Dendritic cell treated with granulocyte-macrophage colony-stimulating factor and Interleukin-4, amounts not matched to agents 40 ng/mL and 50 ng/mL, for 4 days (primary cell): Measurements from ENCODE around the gene SNX14.
"Not testable (repeated sequence)": the region's sequence is repeated elsewhere in the genome, so short reads cannot be mapped to it uniquely, and the experiment has no call there.

Experiments used
- H3K27ac Mint-ChIP-seq: one replicate; pipeline ENCODE4 v1.8.0; 2022; ENCODE audit warnings: mild to moderate bottlenecking, mixed read lengths
- H3K27me3 Mint-ChIP-seq: one replicate; pipeline ENCODE4 v1.8.0; 2022; ENCODE audit warnings: mild to moderate bottlenecking, mixed read lengths
- H3K36me3 Mint-ChIP-seq: one replicate; pipeline ENCODE4 v1.8.0; 2022; ENCODE audit warnings: low read depth, mixed read lengths
- H3K4me1 Mint-ChIP-seq: one replicate; pipeline ENCODE4 v1.8.0; 2022; ENCODE audit warnings: low read depth, mixed read lengths
- H3K4me3 Mint-ChIP-seq: one replicate; pipeline ENCODE4 v1.8.0; 2022; ENCODE audit warnings: mild to moderate bottlenecking, moderate library complexity, mixed read lengths
- H3K9me3 Mint-ChIP-seq: one replicate; pipeline ENCODE4 v1.8.0; 2022; ENCODE audit warnings: mixed read lengths
- intact Hi-C: fragments of 100-400 bp; cut with micrococcal nuclease; formaldehyde crosslinking; loops from one replicate; pipeline ENCODE4 v1.15.0; 2022

SNX14 gene

GRCh38 chr6:85593438-85594196 is at the start of gene SNX14:
SNX14 (minus strand) TSS chr6:85593858; CDS start chr6:85593718, 140 bp downstream.
- Mint-ChIP-seq H3K9me3 (no peaks in the 10 kb centered on the region), H3K36me3 (peaks cover 42% of the 10 kb centered on the region), H3K4me3 (peak within 1 kb of the TSS; percentile 96), H3K27me3 (no peaks in the 10 kb centered on the region), H3K27ac (peak within 1 kb of the TSS; percentile 99), H3K4me1 (peaks cover 40% of the 10 kb centered on the region)
- intact Hi-C loops: loop anchor here (1.0 kb wide), 2 partner anchors 50 to 85 kb away; no protein-coding TSS in a partner anchor

- peak within 1 kb of the TSS; percentile 99 for H3K4me3 Mint-ChIP-seq
- H3K27me3 Mint-ChIP-seq: no peaks in the 10 kb centered on the region
- peaks cover 51% of the 10 kb centered on the region for H3K4me1 Mint-ChIP-seq
- intact Hi-C loops: loop anchor here (1.0 kb wide), 1 partner anchor 49 kb away; no protein-coding TSS in a partner anchor
- peaks cover 12% of the 10 kb centered on the region for H3K9me3 Mint-ChIP-seq
- peak within 1 kb of the TSS; percentile 100 for H3K27ac Mint-ChIP-seq
- H3K36me3 Mint-ChIP-seq: peaks cover 54% of the 10 kb centered on the region
Observed at GRCh38 chr6:85642774-85643536, 49.3 kb upstream of the SNX14 start, which contains the start of gene SYNCRIP. SYNCRIP (minus strand) TSS chr6:85642886; CDS start chr6:85641439, 1,447 bp downstream.

- Mint-ChIP-seq H3K4me1 (peaks cover 58% of the 10 kb centered on the region), H3K27me3 (no peaks in the 10 kb centered on the region), H3K27ac (peak overlapping the region; percentile 100), H3K4me3 (peak overlapping the region; percentile 99), H3K36me3 (peaks cover 63% of the 10 kb centered on the region), H3K9me3 (peaks cover 12% of the 10 kb centered on the region)
- intact Hi-C loops: no loop called here
Observed at GRCh38 chr6:85641897-85642773, 48.5 kb upstream of the SNX14 start.

GRCh38 chr6:85641522-85641896 is 47.9 kb upstream of the SNX14 start:
- Mint-ChIP-seq H3K36me3 (peaks cover 69% of the 10 kb centered on the region), H3K4me1 (peaks cover 58% of the 10 kb centered on the region), H3K4me3 (peak overlapping the region; percentile 99), H3K27ac (peak overlapping the region; percentile 100), H3K9me3 (peaks cover 12% of the 10 kb centered on the region), H3K27me3 (no peaks in the 10 kb centered on the region)
- intact Hi-C loops: no loop called here

- no peak overlapping the region for H3K27ac Mint-ChIP-seq
- peaks cover 8% of the 10 kb centered on the region for H3K9me3 Mint-ChIP-seq
- H3K27me3 Mint-ChIP-seq: no peaks in the 10 kb centered on the region
- intact Hi-C loops: no loop called here
- H3K4me3 Mint-ChIP-seq: peak overlapping the region; percentile 99
- H3K36me3 Mint-ChIP-seq: peaks cover 76% of the 10 kb centered on the region
- H3K4me1 Mint-ChIP-seq: peaks cover 58% of the 10 kb centered on the region
Observed at GRCh38 chr6:85640821-85641220, 47.2 kb upstream of the SNX14 start.

- Mint-ChIP-seq H3K36me3 (peaks cover 98% of the 10 kb centered on the region), H3K4me3 (no peak overlapping the region), H3K9me3 (no peaks in the 10 kb centered on the region), H3K27me3 (no peaks in the 10 kb centered on the region), H3K27ac (no peak overlapping the region), H3K4me1 (peaks cover 50% of the 10 kb centered on the region)
- intact Hi-C loops: no loop called here
Observed at GRCh38 chr6:85637579-85637978, 43.9 kb upstream of the SNX14 start.

GRCh38 chr6:85632164-85632942 is 38.7 kb upstream of the SNX14 start:
- Mint-ChIP-seq H3K4me1 (peaks cover 17% of the 10 kb centered on the region), H3K4me3 (no peak overlapping the region), H3K27me3 (no peaks in the 10 kb centered on the region), H3K27ac (no peak overlapping the region), H3K9me3 (no peaks in the 10 kb centered on the region), H3K36me3 (peaks cover 97% of the 10 kb centered on the region)
- intact Hi-C loops: no loop called here

GRCh38 chr6:85631117-85631516 is 37.5 kb upstream of the SNX14 start:
- H3K27ac Mint-ChIP-seq, H3K9me3 Mint-ChIP-seq, H3K4me3 Mint-ChIP-seq, H3K27me3 Mint-ChIP-seq, intact Hi-C loops: not testable (repeated sequence)
- H3K36me3 Mint-ChIP-seq: peaks cover 97% of the 10 kb centered on the region
- peaks cover 16% of the 10 kb centered on the region for H3K4me1 Mint-ChIP-seq

- intact Hi-C loops: loop anchor here (10.0 kb wide), 1 partner anchor 46 kb away; no protein-coding TSS in a partner anchor
- H3K4me3 Mint-ChIP-seq: no peak overlapping the region
- H3K4me1 Mint-ChIP-seq: peaks cover 27% of the 10 kb centered on the region
- H3K36me3 Mint-ChIP-seq: peaks cover 99% of the 10 kb centered on the region
- H3K9me3 Mint-ChIP-seq: no peaks in the 10 kb centered on the region
- no peaks in the 10 kb centered on the region for H3K27me3 Mint-ChIP-seq
- no peak overlapping the region for H3K27ac Mint-ChIP-seq
Observed at GRCh38 chr6:85628353-85628752, 34.7 kb upstream of the SNX14 start.

GRCh38 chr6:85620308-85620707 is 26.6 kb upstream of the SNX14 start:
- Mint-ChIP-seq H3K4me1 (peaks cover 6% of the 10 kb centered on the region), H3K4me3 (no peak overlapping the region), H3K9me3 (no peaks in the 10 kb centered on the region), H3K36me3 (peaks cover 98% of the 10 kb centered on the region), H3K27ac (no peak overlapping the region), H3K27me3 (no peaks in the 10 kb centered on the region)
- intact Hi-C loops: loop anchor here (10.0 kb wide), 1 partner anchor 54 kb away; no protein-coding TSS in a partner anchor

GRCh38 chr6:85614780-85615179 is 21.1 kb upstream of the SNX14 start:
- Mint-ChIP-seq H3K27ac (no peak overlapping the region), H3K4me1 (no peaks in the 10 kb centered on the region), H3K27me3 (no peaks in the 10 kb centered on the region), H3K9me3 (no peaks in the 10 kb centered on the region), H3K36me3 (peaks cover 93% of the 10 kb centered on the region), H3K4me3 (no peak overlapping the region)
- intact Hi-C loops: loop anchor here (5.0 kb wide), 1 partner anchor 87 kb away; no protein-coding TSS in a partner anchor

GRCh38 chr6:85612690-85613474 is 19.2 kb upstream of the SNX14 start:
- H3K4me3 Mint-ChIP-seq: no peak overlapping the region
- no peaks in the 10 kb centered on the region for H3K9me3 Mint-ChIP-seq
- no peaks in the 10 kb centered on the region for H3K27me3 Mint-ChIP-seq
- H3K4me1 Mint-ChIP-seq: no peaks in the 10 kb centered on the region
- no peak overlapping the region for H3K27ac Mint-ChIP-seq
- H3K36me3 Mint-ChIP-seq: peaks cover 90% of the 10 kb centered on the region
- intact Hi-C loops: no loop called here
